K562 (cell line): Measurements from ENCODE around the gene TUT7. TPM values are rescaled to one million over a fixed set of nuclear protein-coding genes. Genes with fewer than 3 reads are reported as not detected.

Experiments used
- ATAC-seq: fragments of 200-7000 bp; cut with Tn5 transposase; 3 replicates; pipeline ENCODE4 v1.9.1; 2020; ENCODE audit warnings: moderate library complexity
- BruUV-seq: library from RNA; stranded (reverse); fragments of 400-500 nt; replicated peaks from 2 replicates; lab custom pipeline; 2021; lab: Mats Ljungman, UMichigan
- CTCF ChIA-PET: fragments of 300-600 bp; formaldehyde crosslinking; extraction: SDS; loops from one replicate; lab custom pipeline; 2021; ENCODE audit warnings: low intra/inter-chr PET ratio; lab: Yijun Ruan, JAX
- POLR2A ChIA-PET: fragments of 300-600, 350-650 bp; sonication (Branson Sonifier 250); formaldehyde crosslinking; extraction: SDS; loops from one replicate; lab custom pipeline; 2021; ENCODE audit warnings: antibody characterized with exemption, inconsistent platforms; lab: Yijun Ruan, JAX
- DNase-seq, 4 experiments: peaks; one replicate each; pipeline versions ENCODE4 v3.0.0 to v3.0.0-alpha.2; 2011 to 2018; ENCODE audit warnings: low spot score in 3 of 4, mixed read lengths in 3 of 4; ENCODE audit errors: extremely low read depth in 1 of 4
- FAIRE-seq: peaks from 2 replicates; lab custom pipeline; 2011; peaks lifted over from hg19 to GRCh38; lab: Jason Lieb, UNC
- H2AFZ ChIP-seq: 2 replicates; pipeline ENCODE4 v1.6.0; 2011; ENCODE audit warnings: low read depth, low read length, control low read depth, inconsistent platforms
- H3K27ac ChIP-seq: fragments of 200-600 bp; 3 replicates; pipeline ENCODE4 v1.8.0; 2011; ENCODE audit warnings: low read depth, mild to moderate bottlenecking, control low read depth, inconsistent platforms, low read length, moderate library complexity, mixed read lengths; ENCODE audit errors: extremely low read depth
- H3K27me3 ChIP-seq, 2 experiments: fragments of 300-600 bp in 1 of 2; 2 replicates in 1 of 2; 3 replicates in 1 of 2; pipeline versions ENCODE4 v1.6.0 to v1.8.0; 2011; ENCODE audit warnings: inconsistent platforms in 2 of 2, low read length in 2 of 2, mild to moderate bottlenecking in 1 of 2, mixed read lengths in 1 of 2, moderate library complexity in 1 of 2; ENCODE audit not compliant: control insufficient read depth in 2 of 2, insufficient read depth in 2 of 2
- H3K36me3 ChIP-seq: fragments of 300-600 bp; 3 replicates; pipeline ENCODE4 v1.8.0; 2011; ENCODE audit warnings: mild to moderate bottlenecking, low read length, inconsistent platforms; ENCODE audit not compliant: control insufficient read depth, insufficient read depth
- H3K4me1 ChIP-seq, 2 experiments: fragments of 200-600 bp in 1 of 2; replicated peaks in 1 of 2; 2 replicates in 1 of 2; 3 replicates in 1 of 2; pipeline versions ENCODE4 v1.5.1 to v1.8.0; 2011; ENCODE audit warnings: inconsistent platforms in 2 of 2, low read length in 2 of 2, mild to moderate bottlenecking in 1 of 2, mixed read lengths in 1 of 2, moderate library complexity in 1 of 2; ENCODE audit not compliant: control insufficient read depth in 2 of 2, insufficient read depth in 2 of 2
- H3K4me2 ChIP-seq: 2 replicates; pipeline ENCODE4 v1.6.1; 2011; ENCODE audit warnings: low read length, control low read depth, inconsistent platforms, mixed read lengths; ENCODE audit not compliant: insufficient read depth
- H3K4me3 ChIP-seq: fragments of 200-600 bp; sonication (generic), shearing (Covaris generic); 2 replicates; pipeline ENCODE4 v1.5.1; 2016; ENCODE audit warnings: control low read depth, inconsistent platforms
- H3K79me2 ChIP-seq: fragments of 200-600 bp; 3 replicates; pipeline ENCODE4 v1.8.0; 2011; ENCODE audit warnings: low read length, inconsistent platforms; ENCODE audit not compliant: control insufficient read depth, insufficient read depth
- H3K9ac ChIP-seq, 2 experiments: 2 replicates each; pipeline versions ENCODE4 v1.6.0 to v1.6.1; 2011; ENCODE audit warnings: low read depth in 2 of 2, low read length in 2 of 2, control low read depth in 1 of 2, inconsistent platforms in 1 of 2, mild to moderate bottlenecking in 1 of 2, mixed read lengths in 1 of 2; ENCODE audit not compliant: insufficient read depth in 1 of 2
- H3K9me1 ChIP-seq: one replicate; pipeline ENCODE4 v1.6.0; 2011; ENCODE audit warnings: inconsistent platforms, mild to moderate bottlenecking, low read length, moderate library complexity; ENCODE audit not compliant: control insufficient read depth, insufficient read depth
- H3K9me3 ChIP-seq: replicated peaks from 2 replicates; pipeline ENCODE4 v1.5.1; 2011; ENCODE audit warnings: low read depth, low read length, inconsistent platforms; ENCODE audit not compliant: control insufficient read depth, insufficient read depth
- H4K20me1 ChIP-seq: replicated peaks from 2 replicates; pipeline ENCODE4 v1.6.1; 2011; ENCODE audit warnings: low read length, inconsistent platforms, mixed read lengths; ENCODE audit not compliant: control insufficient read depth, insufficient read depth
- CBX5 ChIP-seq: IDR thresholded peaks from 2 replicates; pipeline ENCODE4 v1.6.1; 2014; ENCODE audit warnings: low read depth, borderline replicate concordance
- DACH1 ChIP-seq: fragments of 450-650 bp; IDR thresholded peaks from 2 replicates; pipeline ENCODE4 v1.6.1; 2018; ENCODE audit not compliant: partially characterized antibody
- E2F4 ChIP-seq: sonication (generic); formaldehyde crosslinking; IDR thresholded peaks from 2 replicates; pipeline ENCODE4 v1.8.0; 2022; ENCODE audit warnings: mild to moderate bottlenecking, low read depth, missing genetic modification reagents
- HMG20B ChIP-seq: fragments of 250-450 bp; sonication (Bioruptor Pico); IDR thresholded peaks from 2 replicates; pipeline ENCODE4 v1.5.0; 2021; ENCODE audit warnings: mild to moderate bottlenecking
- KAT2B ChIP-seq: IDR thresholded peaks from one replicate; pipeline ENCODE4 v1.6.1; 2012; ENCODE audit warnings: low read depth, mild to moderate bottlenecking, control low read depth, inconsistent platforms, low read length, moderate library complexity
- MED1 ChIP-seq: sonication (generic); formaldehyde crosslinking; IDR thresholded peaks from 2 replicates; pipeline ENCODE4 v1.8.1; 2023; ENCODE audit warnings: missing genetic modification reagents, borderline replicate concordance
- MTA3 ChIP-seq: fragments of 450-650 bp; formaldehyde crosslinking; IDR thresholded peaks from 2 replicates; pipeline ENCODE4 v1.6.1; 2017; ENCODE audit warnings: mild to moderate bottlenecking, borderline replicate concordance
- NCOA1 ChIP-seq: fragments of 450-650 bp; IDR thresholded peaks from 2 replicates; pipeline ENCODE4 v1.6.1; 2016; ENCODE audit warnings: low read depth
- PHF8 ChIP-seq: fragments of 200-600 bp; sonication (generic); IDR thresholded peaks from 2 replicates; pipeline ENCODE4 v1.6.1; 2012; ENCODE audit warnings: mixed run types, mild to moderate bottlenecking, inconsistent platforms, low read length, moderate library complexity, borderline replicate concordance
- ZNF140 ChIP-seq: fragments of 250-450 bp; sonication (Bioruptor Pico); IDR thresholded peaks from 2 replicates; pipeline ENCODE4 v1.8.0; 2021; ENCODE audit warnings: moderate library complexity, mild to moderate bottlenecking, inconsistent platforms
- ZNF311 ChIP-seq: fragments of 250-450 bp; sonication (Bioruptor Pico); IDR thresholded peaks from 2 replicates; pipeline ENCODE4 v1.4.0; 2020; ENCODE audit warnings: mild to moderate bottlenecking, moderate library complexity
- ZNF354B ChIP-seq: fragments of 250-450 bp; sonication (Bioruptor Pico); IDR thresholded peaks from 2 replicates; pipeline ENCODE4 v1.4.0; 2020
- ZNF431 ChIP-seq: sonication (generic); formaldehyde crosslinking; IDR thresholded peaks from 2 replicates; pipeline ENCODE4 v1.8.0; 2022; ENCODE audit warnings: mild to moderate bottlenecking, missing genetic modification reagents
- WGBS: fragments of 100-300 bp; shearing (Covaris generic); methylation state at CpG from one replicate; pipeline ENCODE4 v1.1.6; 2016; ENCODE audit warnings: low coverage, mixed read lengths; ENCODE audit not compliant: insufficient coverage; ENCODE audit errors: missing lambda C conversion rate; 5-methylcytosine and 5-hydroxymethylcytosine counted together
- in situ Hi-C: fragments of 300-500 bp; cut with MboI; formaldehyde crosslinking; loops from 4 replicates; pipeline ENCODE4 v1.15.0; 2018; ENCODE audit warnings: inconsistent platforms, mixed read lengths
- intact Hi-C: fragments of 100-400 bp; cut with micrococcal nuclease; formaldehyde crosslinking; loops from 2 replicates; pipeline ENCODE4 v1.14.2; 2022
- polyA plus RNA-seq, 8 experiments: library from polyadenylated mRNA; depleted of rRNA in 4 of 8; stranded (reverse) in 5 of 8; unstranded in 3 of 8; fragments of >200 nt; fragmentation: Nextera tagmentation in 2 of 8; fragmentation: Illumina TruSeq in 1 of 8; extraction: Ambion mirVana in 2 of 8; extraction: Trizol in 1 of 8; gene quantifications; 2 replicates each; pipeline versions ENCODE4 v1.2.1 to v1.2.3, GENCODE V29; 2011 to 2014; ENCODE audit warnings: inconsistent platforms in 1 of 8, missing spikeins in 1 of 8
- total RNA-seq, 7 experiments: library from RNA; depleted of rRNA in 6 of 7; stranded (reverse); fragments of >200 nt in 6 of 7; fragmentation: Illumina TruSeq in 2 of 7; extraction: Trizol in 2 of 7; gene quantifications; 2 replicates each; pipeline versions ENCODE4 v1.2.1 to v1.2.3, GENCODE V29; 2011 to 2021; ENCODE audit warnings: low replicate concordance in 1 of 7

The TUT7 gene
- total and polyA plus RNA-seq, 9 of the 15 experiments (the other 6 are each of a cell fraction or from before 2014, with no cell fraction given), result 5.9 to 26.9 (median 15.2) TPM

- no peak for ATAC-seq
- H3K4me3 ChIP-seq, result no peak overlapping the region
- no peak overlapping the region for H3K9ac ChIP-seq
- ChIA-PET CTCF (no interaction called here), POLR2A (no interaction called here)
- H3K27ac ChIP-seq, result no peak overlapping the region
- intact Hi-C loops, result no loop called here
- H2AFZ ChIP-seq, result no peak overlapping the region
- no peaks in the 10 kb centered on the region for H3K9me3 ChIP-seq
- H3K4me2 ChIP-seq, result no peak overlapping the region
- H3K36me3 ChIP-seq, result peaks cover 76% of the 10 kb centered on the region
- in situ Hi-C loops, result no loop called here
- H4K20me1 ChIP-seq, result no peaks in the 10 kb centered on the region
- TF ChIP-seq ZNF311 (CRISPR knock-in tag) (no peak), ZNF431 (CRISPR knock-in tag) (no peak), ZNF140 (CRISPR knock-in tag) (no peak), PHF8 (no peak), HMG20B (no peak), KAT2B (no peak), E2F4 (CRISPR knock-in tag) (no peak), NCOA1 (no peak), MTA3 (no peak), ZNF354B (CRISPR knock-in tag) (no peak), MED1 (CRISPR knock-in tag) (no peak), CBX5 (no peak), DACH1 (no peak)
- TF ChIP-seq, all 486 proteins: peak for 0
- BruUV-seq, result no TSS peak
- 86% methylated on average over 1 of the region's 1 CpG for WGBS
- no peaks in the 10 kb centered on the region for H3K79me2 ChIP-seq
- no peaks in the 10 kb centered on the region for H3K4me1 ChIP-seq
- FAIRE-seq (no peak), DNase-seq (no peak)
- no peaks in the 10 kb centered on the region for H3K9me1 ChIP-seq
- H3K27me3 ChIP-seq, result no peaks in the 10 kb centered on the region
Observed at GRCh38 chr9:86324901-86325300, 29.3 kb downstream of the TUT7 start.
